Bronchial epithelial cell (primary cell): ENCODE measurements around the gene SLIT3. TPM values are rescaled to one million over a fixed set of nuclear protein-coding genes. Genes with fewer than 3 reads are reported as not detected.

Source experiments
- DNase-seq: peaks from one replicate; pipeline ENCODE4 v3.0.0-alpha.2; 2010; ENCODE audit warnings: low read depth
- FAIRE-seq: peaks from 2 replicates; lab custom pipeline; 2011; peaks lifted over from hg19 to GRCh38; lab: Jason Lieb, UNC
- H3K27me3 ChIP-seq: 2 replicates; pipeline ENCODE4 v1.5.1; 2011; ENCODE audit warnings: low read length; ENCODE audit not compliant: control insufficient read depth, insufficient read depth
- H3K36me3 ChIP-seq: 2 replicates; pipeline ENCODE4 v1.5.1; 2011; ENCODE audit warnings: low read length; ENCODE audit not compliant: control insufficient read depth, insufficient read depth
- H3K4me3 ChIP-seq: 2 replicates; pipeline ENCODE4 v1.5.1; 2011; ENCODE audit warnings: mild to moderate bottlenecking, low read depth, low read length, control low read depth
- CTCF ChIP-seq: IDR thresholded peaks from 2 replicates; pipeline ENCODE4 v1.5.1; 2011; ENCODE audit warnings: mild to moderate bottlenecking, moderate library complexity, low read length, control low read depth, inconsistent platforms; ENCODE audit not compliant: insufficient read depth, severe bottlenecking
- total RNA-seq: library from RNA; depleted of rRNA; stranded (reverse); fragments of >200 nt; gene quantifications from 2 replicates; pipeline ENCODE4 v1.2.1, GENCODE V29; 2014

The SLIT3 gene
- total RNA-seq, 1 donor from 2014 or later = 0.79 TPM

GRCh38 chr5:169150108-169150507 lies 150.8 kb downstream of the SLIT3 start:
- no peaks in the 10 kb centered on the region for H3K27me3 ChIP-seq
- FAIRE-seq = no peak
- no peak for DNase-seq

GRCh38 chr5:169149317-169149716 lies 151.6 kb downstream of the SLIT3 start:
- no peaks in the 10 kb centered on the region for H3K27me3 ChIP-seq
- H3K36me3 ChIP-seq = no peaks in the 10 kb centered on the region
- no peak for TF ChIP-seq CTCF
- DNase-seq (no peak), FAIRE-seq (no peak)
- no peak overlapping the region for H3K4me3 ChIP-seq

More at GRCh38 chr5:169150108-169150507, 150.8 kb downstream of the SLIT3 start:
- no peak overlapping the region for H3K4me3 ChIP-seq
- no peaks in the 10 kb centered on the region for H3K36me3 ChIP-seq
- TF ChIP-seq CTCF = no peak

GRCh38 chr5:169148138-169148740 lies 152.7 kb downstream of the SLIT3 start:
- no peak for DNase-seq
- Histone ChIP-seq H3K36me3 (no peaks in the 10 kb centered on the region), H3K4me3 (no peak overlapping the region), H3K27me3 (no peaks in the 10 kb centered on the region)
- no peak for FAIRE-seq
- no peak for TF ChIP-seq CTCF

- TF ChIP-seq CTCF = no peak
- FAIRE-seq (no peak), DNase-seq (no peak)
- no peaks in the 10 kb centered on the region for H3K36me3 ChIP-seq
- no peak overlapping the region for H3K4me3 ChIP-seq
- H3K27me3 ChIP-seq = no peaks in the 10 kb centered on the region
Observed at GRCh38 chr5:169147534-169147933, 153.4 kb downstream of the SLIT3 start.

- no peak for FAIRE-seq
- H3K36me3 ChIP-seq = no peaks in the 10 kb centered on the region
- H3K4me3 ChIP-seq = no peak overlapping the region
- peak; percentile 63 for DNase-seq
- TF ChIP-seq CTCF = no peak
- no peaks in the 10 kb centered on the region for H3K27me3 ChIP-seq
Observed at GRCh38 chr5:169146158-169146557, 154.8 kb downstream of the SLIT3 start.
